Activated CD4-positive, alpha-beta T cell treated with anti-CD3 and anti-CD28 coated beads for 1 hour (primary cell): ENCODE data around the gene SLAMF6.
"Not testable (repeated sequence)": the region's sequence is repeated elsewhere in the genome, so short reads cannot be mapped to it uniquely, and the experiment has no call there.

Experiments
- DNase-seq: peaks from one replicate; pipeline ENCODE4 v3.0.0-alpha.2; 2020

The SLAMF6 gene

DNA sequence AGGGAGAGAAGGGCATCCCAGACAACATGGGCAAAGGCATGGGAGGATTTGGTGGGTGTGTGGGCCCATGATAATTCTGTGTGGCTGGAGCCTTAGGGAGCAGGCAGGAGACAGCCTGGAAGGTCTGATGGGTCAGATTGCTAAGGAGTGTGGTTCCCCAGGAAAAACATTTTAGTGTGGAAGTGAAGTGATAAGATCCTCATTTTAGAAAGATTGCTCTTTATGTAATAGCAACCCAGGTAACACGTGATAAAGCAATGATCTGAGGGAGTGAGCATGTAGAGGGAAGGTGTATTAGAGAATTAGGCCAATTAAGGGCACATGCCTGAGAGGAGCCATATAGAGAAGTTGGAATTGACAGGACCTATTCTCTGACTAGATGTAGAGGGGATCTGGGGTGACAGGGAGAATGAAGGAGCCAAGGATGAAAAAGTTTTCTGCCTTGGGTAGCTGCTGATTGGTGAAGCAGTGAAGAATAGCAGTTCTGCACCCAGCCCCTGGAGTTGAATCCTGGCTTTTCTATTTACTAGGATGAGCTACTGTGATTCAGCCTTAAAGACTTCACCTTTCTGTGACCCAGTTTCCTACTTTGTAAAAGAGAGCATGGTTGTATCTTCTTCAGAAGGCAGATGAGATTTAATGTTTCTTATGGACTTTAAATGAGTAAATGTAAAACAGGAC is 18.7 kb upstream of the SLAMF6 start:
- no peak for DNase-seq

DNA sequence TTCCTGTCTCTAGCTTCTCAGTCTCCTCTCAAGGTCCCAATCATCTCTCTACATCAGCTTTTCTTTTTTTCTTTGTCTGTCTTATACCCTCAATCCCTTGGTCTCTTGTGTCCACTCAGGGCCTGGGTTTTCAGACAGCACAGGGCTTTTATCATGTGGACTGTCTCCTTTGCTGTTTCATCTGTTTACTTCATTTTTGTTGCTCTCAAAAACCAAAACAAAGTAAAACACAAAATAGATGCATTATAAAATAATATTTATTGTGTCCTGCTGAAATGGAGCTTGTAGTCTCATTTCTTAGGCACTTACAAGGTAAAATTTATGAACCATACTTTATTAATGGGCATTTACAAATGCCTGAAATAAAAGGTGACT is 17.8 kb upstream of the SLAMF6 start:
- DNase-seq: no peak

DNA sequence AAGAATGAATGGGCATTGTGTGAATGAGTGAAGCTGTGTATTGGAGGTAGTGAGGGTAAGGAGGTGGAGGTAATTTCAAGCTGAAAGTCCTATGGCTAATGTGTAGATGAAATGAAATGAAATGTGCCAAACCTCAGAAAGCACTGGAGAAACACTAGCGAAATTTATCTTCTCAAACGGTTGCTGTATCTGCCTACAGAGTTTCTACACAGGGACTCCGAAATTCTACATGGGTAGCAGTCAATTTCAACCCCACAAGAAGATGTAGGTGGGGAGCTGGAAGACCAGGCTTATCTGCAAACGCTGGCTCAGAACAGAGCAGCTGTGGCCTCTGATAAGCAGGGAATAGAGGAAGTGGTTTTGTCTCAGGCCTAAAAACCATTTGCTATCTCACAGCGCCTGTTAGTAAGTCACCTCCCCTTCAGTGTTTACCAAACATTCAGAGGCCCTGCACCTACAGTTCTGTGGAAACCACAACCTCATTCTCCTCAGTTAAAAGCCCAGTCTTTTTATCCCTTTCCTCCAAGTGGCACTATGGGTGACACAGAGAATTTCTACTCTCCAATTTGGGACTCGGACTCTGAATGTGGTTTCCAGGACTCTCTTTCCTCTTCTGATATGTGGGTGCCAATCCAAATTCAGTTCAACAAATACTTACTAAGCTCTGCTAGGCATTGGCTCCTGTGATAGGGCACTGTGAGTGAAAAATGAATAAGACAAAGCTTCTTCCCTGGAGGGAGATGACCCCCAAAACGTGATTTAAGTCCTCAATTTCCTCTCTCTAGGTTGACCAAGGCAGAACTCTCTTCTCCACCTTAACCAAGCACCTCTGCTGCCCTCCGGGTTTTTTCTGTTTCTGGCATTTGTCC is 17.2 kb upstream of the SLAMF6 start:
- DNase-seq: no peak

DNA sequence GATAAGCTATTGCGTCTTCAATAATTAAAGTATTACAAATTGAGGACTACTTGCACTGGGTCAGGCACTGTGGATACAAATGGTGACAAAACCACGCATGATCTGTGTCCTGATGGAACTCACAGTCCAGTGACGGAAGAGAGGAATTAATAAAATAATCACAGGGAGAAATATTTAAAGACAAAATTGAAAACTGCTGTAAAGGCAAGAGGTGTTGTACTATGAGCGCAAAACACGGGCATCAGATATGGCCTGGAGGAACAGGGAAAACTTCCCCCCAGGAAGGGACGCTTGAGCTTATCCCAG is 16.6 kb upstream of the SLAMF6 start:
- DNase-seq: no peak

DNA sequence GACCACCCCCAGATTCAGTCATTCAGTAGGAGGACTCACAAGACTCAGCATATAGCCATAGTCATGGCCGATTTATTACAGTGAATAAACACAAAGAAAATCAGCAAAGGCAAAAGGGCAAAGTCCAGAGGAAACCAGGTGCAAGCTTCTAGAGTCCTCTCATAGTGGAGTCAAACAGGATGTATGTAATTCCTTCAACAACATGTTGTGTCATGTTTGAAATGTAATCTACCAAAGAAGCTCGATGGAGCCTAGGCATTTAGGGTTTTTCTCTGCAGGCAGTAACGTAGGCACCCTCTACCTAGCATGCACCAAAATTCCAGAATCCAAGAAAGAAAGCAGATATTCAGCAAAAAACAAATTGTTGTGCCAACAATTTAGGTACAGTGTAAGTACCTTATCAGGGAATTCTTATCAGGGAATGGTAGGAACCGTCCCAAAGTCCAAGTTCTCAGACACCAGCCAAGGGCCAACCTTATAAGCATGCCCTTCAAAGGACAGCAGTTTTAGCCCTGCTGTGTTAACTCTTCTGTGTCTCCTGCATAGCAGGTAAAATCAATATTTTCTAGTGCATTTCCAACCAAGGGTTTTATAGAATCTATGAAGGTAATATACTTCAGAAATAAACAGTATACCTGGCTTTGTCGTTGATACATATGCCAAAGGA is 16.1 kb upstream of the SLAMF6 start:
- DNase-seq: no peak

DNA sequence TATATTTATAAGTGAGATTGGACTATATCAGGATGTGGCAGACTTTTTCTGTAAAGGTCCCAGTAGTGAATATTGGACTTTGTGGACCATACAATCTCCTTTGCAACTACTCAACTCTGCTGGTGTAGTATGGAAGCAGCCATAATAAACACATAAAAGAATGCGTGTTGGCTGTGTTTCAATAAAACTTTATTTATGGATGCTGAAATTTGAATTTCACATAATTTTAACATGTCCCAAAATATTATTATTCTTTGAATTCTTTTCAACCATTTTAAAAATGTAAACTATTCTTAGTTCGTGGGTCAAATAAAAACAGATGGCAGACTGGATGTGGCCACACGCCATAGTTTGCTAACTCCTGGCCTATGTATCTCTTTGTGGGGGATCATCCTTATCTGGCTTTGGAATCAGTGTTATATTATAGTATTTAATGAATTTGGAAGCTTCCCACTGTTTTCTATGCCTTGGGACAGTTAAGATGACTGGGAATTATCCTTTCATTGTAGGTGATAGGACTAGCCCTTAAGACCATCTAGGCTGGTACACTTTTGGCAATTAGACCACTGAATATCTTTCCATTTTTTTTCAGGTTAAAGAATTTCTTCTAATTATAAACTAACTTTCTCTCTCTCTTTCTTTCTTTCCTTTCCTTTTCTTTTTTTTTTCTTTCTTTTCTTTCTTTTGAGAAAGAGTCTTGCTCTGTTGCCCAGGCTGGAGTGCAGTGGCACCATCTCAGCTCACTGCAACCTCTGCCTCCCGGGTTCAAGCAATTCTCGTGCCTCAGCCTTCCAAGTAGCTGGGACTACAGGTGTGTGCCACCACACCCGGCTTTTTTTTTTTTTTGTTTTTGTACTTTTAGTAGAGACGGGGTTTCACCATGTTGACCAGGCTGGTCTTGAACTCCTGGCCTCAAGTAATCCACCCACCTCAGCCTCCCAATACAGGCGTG is 14.9 kb upstream of the SLAMF6 start:
- DNase-seq: no peak

DNA sequence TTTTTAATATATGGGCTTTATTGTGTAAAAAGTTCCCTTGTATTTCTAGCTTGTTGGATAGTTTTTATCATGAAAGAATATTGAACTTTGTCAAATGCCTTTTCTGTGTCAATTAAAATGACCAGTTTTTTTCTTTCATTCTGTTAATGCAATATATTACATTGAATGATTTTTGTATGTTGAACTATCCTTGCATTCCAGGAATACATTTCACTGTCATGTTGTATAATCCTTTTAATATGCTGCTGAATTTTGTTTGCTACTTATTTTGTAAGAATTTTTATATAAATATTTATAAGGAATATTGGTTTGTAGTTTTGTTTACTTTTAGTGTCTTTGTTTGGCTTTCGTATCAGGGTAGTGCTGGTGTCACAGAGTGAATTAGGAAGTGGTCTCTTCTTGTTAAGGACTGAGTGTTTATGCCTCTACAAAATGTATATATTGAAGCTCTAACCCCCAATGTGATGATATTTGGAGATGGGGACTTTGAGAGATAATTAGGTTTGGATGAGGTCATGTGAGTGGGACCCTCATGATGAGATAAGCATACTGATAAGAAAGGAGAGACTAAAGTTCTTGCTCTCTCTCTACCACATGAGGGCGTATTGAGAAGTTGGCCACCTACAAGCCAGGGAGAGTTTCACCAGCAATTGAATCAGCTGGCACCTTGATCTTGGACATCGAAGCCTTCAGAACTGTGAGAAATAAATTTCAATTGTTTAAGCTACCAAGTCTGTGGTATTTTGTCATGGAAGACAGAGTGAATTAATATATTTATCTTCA is 12.0 kb upstream of the SLAMF6 start:
- no peak for DNase-seq

DNA sequence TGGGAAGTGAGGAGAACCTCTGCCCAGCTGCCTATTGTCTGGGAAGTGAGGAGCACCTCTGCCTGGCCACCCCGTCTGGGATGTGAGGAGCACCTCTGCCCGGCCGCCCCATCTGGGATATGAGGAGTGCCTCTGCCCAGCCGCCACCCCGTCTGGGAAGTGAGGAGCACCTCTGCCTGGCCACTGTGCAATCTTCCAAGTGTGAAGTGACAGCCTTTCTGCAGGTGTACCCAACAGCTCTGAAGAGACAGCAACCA is 9.4 kb upstream of the SLAMF6 start:
- DNase-seq: not testable (repeated sequence)

DNA sequence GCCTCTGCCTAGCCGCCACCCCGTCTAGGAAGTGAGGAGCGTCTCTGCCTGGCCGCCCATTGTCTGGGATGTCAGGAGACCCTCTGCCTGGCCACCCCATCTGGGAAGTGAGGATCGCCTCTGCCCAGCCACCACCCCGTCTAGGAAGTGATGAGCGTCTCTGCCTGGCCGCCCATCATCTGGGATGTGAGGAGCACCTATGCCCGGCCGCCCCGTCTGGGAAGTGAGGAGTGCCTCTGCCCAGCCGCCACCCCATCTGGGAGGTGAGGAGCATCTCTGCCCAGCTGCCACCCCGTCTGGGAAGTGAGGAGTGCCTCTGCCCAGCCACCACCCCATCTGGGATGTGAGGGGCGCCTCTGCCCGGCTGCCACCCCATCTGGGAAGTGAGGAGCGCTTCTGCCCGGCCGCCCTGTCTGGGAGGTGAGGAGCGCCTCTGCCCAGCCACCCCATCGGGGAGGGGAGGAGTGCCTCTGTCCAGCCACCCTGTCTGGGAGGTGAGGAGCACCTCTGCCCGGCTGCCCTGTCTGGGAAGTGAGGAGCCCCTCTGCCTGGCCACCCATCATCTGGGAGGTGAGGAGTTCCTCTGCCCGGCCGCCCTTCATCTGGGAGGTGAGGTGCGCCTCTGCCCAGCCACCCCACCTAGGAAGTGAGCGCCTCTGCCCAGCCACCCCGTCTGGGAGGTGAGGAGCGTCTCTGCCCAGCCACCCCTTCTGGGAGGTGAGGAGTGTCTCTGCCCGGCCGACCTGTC is 8.9 kb upstream of the SLAMF6 start:
- DNase-seq: not testable (repeated sequence)

DNA sequence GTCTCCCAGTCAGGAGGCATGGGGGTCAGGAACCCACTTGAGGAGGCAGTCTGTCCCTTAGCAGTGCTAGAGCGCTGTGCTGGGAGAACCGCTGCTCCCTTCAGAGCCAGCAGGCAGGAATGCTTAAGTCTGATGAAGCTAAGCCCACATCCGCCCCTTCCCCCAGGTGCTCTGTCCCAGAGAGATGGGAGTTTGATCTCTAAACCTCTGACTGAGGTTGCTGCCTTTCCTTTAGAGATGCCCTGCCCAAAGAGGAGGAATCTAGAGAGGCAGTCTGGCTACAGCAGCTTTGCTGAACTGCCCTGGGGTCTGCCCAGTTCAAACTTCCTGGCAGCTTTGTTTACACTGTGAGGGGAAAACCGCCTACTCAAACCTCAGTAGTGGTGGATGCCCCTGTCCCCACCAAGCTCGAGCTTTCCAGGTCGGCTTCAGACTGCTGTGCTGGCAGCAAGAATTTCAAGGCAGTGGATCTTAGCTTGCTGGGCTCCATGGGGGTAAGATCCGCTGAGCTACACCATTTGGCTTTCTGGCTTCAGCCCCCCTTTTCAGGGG is 6.4 kb upstream of the SLAMF6 start:
- DNase-seq: not testable (repeated sequence)

DNA sequence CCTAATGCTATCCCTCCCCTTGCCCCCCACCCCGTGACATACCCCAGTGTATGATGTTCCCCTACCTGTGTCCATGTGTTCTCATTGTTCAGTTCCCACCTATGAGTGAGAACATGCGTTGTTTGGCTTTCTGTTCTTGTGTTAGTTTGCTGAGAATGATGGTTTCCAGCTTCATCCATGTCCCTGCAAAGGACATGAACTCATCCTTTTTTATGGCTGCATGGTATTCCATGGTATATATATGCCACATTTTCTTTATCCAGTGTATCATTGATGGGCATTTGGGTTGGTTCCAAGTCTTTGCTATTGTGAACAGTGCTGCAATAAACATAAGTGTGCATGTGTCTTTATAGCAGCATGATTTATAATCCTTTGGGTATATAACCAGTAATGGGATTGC is 734 bp upstream of the SLAMF6 start:
- not testable (repeated sequence) for DNase-seq

DNA sequence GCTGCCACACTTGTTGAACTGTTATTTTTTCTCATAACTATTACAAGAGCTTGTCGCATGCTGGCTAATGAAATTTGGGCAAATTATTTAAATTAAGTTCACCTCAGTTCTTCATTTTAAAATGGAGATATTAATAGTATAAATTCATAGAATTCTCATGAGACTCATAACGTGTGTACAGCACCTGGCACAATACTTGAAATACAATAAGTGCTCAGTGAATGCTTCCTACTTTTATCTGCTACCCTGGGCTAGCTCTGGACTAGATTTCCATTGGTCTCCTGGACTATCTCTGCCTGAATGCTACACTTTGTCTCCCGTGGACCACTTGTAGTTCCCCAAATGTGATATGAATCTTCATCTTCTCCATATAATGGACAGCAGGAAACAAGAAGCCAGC is 919 bp downstream of the SLAMF6 start:
- no peak for DNase-seq

DNA sequence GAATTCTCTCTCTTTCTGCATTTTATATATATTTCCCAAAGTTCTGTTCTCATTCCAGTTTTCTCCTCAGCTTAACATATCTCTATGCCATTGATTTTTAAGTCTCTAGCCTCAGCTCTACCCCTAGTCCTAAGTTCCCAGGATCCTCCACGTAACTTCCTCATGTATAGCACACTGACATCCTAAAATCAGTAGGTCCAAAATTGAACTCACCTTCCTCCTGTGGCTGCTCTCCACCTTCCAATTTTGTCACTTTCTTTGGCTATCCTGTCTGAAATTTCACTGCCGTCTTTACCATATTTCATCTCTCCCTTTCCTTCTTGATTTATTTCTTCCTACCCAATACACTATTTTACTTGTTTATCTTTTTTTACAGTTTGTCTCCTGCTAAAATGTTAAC is 1.5 kb downstream of the SLAMF6 start:
- DNase-seq: no peak

DNA sequence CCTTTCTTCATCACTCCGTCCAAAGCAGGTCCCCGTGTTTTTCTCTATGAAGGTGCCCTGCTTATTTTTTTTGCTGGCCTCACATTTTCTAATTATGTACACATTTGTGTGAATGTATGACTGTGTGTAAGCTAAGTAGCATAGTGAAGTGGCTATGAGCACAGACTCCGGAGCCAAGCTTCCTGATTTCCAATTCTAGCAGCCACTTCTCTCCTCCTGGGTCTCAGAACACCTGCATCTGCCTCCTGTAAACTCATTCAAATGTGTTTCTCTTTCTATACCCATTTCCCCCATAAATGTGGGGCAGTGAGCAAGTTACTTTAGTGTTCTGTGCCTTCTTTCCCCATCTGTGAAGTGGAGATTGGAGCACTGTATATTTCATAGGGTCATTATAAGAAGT is 2.1 kb downstream of the SLAMF6 start:
- DNase-seq: no peak

DNA sequence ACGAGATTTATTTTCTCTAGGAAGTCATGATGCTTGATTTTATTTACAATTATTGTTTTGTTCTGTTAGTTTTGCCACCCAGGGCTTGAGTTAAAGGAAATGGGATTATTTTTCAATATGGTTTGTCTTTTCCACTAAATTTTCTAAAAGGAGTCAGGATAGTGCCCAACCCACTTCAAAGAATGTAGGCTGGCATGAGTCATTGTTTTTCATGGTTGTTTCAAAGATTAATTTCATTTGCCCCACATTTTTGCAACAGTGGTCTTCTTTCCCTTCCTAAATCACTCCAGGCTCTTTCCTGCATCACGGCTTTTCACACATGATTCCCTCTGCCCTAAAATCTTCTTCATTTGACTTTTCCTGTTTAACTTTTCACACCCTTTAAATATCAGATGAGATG is 2.5 kb downstream of the SLAMF6 start:
- no peak for DNase-seq

DNA sequence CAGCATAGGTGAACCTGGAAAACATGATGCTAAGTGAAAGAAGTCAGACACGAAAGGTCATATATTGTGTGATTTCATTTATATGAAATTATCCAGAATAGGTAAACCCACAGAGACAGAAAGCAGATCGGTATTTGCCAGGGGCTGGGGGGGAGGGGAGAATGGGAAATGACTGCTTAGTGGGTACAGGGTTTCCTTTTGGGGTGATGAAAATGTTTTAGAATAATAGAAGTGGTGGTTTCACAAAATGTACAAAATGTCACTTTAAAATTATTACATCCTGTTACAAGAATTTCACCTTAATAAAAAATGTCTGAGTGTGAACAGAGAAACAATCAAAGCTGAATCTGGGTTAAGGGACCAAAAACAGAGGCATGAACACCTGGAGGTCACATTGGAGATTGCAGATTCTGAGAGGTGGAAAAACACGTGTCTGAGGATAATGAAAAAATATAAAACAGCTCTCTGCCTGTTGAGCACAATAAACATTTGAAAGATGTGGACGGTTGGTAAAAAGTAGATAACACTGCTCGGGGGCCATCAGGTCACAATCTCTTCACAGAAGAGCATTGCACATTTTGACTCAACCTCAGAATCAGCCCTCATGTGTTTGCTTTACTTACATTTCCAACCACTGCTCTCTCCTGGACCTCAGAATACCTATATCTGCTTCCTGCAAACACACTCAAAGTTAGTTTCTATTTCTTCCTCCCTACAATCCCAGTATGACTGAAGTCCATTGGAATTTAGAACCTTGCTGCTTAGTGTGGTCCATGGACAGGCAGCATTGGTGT is 3.2 kb downstream of the SLAMF6 start:
- DNase-seq: no peak

DNA sequence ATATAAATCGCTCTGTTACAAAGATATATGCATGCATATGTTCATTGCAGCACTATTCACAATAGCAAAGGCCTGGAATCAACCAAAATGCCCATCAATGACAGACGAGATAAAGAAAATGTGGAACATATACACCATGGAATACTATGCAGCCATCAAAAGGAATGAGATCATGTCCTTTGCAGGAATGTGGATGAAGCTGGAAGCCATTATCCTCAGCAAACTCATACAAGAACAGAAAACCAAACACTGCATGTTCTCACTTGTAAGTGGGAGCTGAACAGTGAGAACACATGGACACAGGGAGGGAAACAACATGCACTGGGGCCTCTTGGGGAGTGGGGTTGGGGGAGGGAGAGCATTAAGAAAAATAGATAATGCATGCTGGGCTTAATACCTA is 5.5 kb downstream of the SLAMF6 start:
- not testable (repeated sequence) for DNase-seq

DNA sequence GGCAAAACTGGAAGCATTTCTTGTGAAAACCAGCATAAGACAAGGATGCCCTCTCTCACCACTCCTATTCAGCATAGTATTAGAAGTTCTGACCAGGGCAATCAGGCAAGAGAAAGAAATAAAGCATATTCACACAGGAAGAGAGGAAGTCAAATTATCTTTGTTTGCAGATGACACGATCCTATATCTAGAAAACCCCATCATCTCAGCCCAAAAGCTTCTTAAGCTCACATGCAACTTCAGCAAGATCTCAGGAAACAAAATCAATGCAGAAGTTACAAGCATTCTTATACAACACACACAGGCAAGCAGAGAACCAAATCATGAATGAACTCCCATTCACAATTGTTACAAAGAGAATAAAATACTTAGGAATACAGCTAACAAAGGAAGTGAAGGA is 7.1 kb downstream of the SLAMF6 start:
- not testable (repeated sequence) for DNase-seq

DNA sequence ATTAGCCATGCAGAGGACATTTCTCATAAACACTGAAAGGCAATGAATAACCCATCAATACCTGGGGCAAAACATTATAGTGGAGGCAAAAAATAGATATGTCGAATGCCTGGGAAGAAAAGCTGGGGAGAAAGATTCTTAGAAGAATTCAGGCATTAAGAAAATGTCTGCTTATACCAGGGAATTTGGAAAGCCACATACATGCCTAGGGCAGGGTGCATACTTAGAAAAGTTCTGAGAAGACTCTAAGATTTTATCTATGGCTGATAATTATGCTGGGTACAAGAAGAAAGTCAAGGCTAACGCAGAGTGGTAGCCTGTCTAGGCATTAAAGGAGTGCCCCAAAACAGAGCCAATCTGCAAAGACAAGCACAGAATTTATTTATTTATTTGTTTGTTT is 18.4 kb downstream of the SLAMF6 start:
- no peak for DNase-seq

DNA sequence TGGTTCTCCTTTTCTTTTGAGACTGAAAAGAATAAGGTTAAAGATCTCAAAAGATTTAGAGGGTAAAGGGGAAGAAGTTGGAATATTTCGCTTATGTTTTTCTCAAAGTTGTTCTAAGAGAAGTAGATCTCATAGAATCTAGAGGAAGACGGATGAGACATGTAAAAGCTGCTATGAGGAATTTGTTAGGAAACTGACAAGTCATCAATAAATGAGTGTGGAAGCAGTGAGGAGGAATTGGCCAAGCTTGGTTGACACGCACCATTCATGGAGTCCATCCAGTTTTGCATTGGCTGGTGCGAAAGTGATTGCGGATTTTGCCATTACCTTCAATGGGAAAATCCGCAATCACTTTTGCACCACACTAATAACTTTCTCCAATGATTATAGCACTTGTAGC is 20.0 kb downstream of the SLAMF6 start:
- DNase-seq: no peak
